HFFc6 (cell line): ENCODE results near the gene ISM1. TPM values are rescaled to one million over a fixed set of nuclear protein-coding genes. Genes with fewer than 3 reads are reported as not detected.

Source experiments
- DNase-seq: peaks from one replicate; pipeline ENCODE4 v3.0.0-alpha.2; 2018
- H3K27ac Mint-ChIP-seq: 2 replicates; pipeline ENCODE4 v1.8.0; 2020; ENCODE audit warnings: mild to moderate bottlenecking, mixed read lengths
- H3K27me3 Mint-ChIP-seq: 2 replicates; pipeline ENCODE4 v1.8.0; 2021; ENCODE audit warnings: mild to moderate bottlenecking, moderate library complexity, mixed read lengths; ENCODE audit not compliant: insufficient read depth
- H3K36me3 Mint-ChIP-seq: 2 replicates; pipeline ENCODE4 v1.8.0; 2021; ENCODE audit warnings: low read depth, mixed read lengths
- H3K4me1 Mint-ChIP-seq: 2 replicates; pipeline ENCODE4 v1.8.0; 2020; ENCODE audit warnings: low read depth, mixed read lengths
- H3K4me3 Mint-ChIP-seq: 2 replicates; pipeline ENCODE4 v1.8.0; 2020; ENCODE audit warnings: mild to moderate bottlenecking, moderate library complexity, mixed read lengths
- H3K9me3 Mint-ChIP-seq: 2 replicates; pipeline ENCODE4 v1.8.0; 2020; ENCODE audit warnings: mild to moderate bottlenecking, mixed read lengths
- total RNA-seq, 6 experiments: library from RNA; stranded (reverse); fragmentation: NEBNext Ultra II Directional; extraction: Animal tissue kit (Norgen Biotek cat#: 25700); gene quantifications; 2 replicates in 1 of 6; 3 replicates in 5 of 6; pipeline ENCODE4 v1.2.3, GENCODE V29; 2021
- TF ChIP-seq, protein P1 (sequence below): fragments of 200-600 bp; sonication (generic); IDR thresholded peaks from 2 replicates; pipeline ENCODE4 v1.5.0; 2021; ENCODE audit warnings: antibody characterized with exemption, mild to moderate bottlenecking

The ISM1 gene
- total RNA-seq, 6 experiments from 2014 or later, result 0.07 TPM; not detected in 5

DNA sequence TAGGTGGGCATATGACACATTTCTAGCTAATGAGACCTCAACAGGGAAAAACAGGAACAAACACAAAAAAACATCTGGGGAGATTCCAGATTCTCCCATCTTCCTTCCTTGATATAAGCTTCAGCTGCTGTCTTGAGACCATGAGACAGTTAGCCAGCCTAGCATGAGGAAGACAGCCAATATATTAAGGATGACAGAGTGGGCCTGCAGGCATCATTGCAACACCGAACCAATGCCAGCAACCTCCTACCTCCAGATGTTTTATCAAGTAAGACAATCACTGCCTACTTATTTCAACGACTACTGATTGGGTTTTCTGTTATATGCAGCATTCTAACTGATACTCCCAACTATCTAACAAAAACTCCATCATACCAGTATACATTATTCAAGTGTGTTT is 119.0 kb downstream of the ISM1 start:
- TF ChIP-seq, protein P1, sequence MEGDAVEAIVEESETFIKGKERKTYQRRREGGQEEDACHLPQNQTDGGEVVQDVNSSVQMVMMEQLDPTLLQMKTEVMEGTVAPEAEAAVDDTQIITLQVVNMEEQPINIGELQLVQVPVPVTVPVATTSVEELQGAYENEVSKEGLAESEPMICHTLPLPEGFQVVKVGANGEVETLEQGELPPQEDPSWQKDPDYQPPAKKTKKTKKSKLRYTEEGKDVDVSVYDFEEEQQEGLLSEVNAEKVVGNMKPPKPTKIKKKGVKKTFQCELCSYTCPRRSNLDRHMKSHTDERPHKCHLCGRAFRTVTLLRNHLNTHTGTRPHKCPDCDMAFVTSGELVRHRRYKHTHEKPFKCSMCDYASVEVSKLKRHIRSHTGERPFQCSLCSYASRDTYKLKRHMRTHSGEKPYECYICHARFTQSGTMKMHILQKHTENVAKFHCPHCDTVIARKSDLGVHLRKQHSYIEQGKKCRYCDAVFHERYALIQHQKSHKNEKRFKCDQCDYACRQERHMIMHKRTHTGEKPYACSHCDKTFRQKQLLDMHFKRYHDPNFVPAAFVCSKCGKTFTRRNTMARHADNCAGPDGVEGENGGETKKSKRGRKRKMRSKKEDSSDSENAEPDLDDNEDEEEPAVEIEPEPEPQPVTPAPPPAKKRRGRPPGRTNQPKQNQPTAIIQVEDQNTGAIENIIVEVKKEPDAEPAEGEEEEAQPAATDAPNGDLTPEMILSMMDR, result no peak
- Mint-ChIP-seq H3K27ac (no peak overlapping the region), H3K27me3 (0 out of 2 replicates have a peak, but pooled peaks cover 1% of the 10 kb centered on the region), H3K36me3 (no peaks in the 10 kb centered on the region), H3K4me3 (no peak overlapping the region), H3K4me1 (peaks cover 15% of the 10 kb centered on the region; the same call in 1 of the 2 replicates), H3K9me3 (peaks cover 13% of the 10 kb centered on the region)
- no peak for DNase-seq

DNA sequence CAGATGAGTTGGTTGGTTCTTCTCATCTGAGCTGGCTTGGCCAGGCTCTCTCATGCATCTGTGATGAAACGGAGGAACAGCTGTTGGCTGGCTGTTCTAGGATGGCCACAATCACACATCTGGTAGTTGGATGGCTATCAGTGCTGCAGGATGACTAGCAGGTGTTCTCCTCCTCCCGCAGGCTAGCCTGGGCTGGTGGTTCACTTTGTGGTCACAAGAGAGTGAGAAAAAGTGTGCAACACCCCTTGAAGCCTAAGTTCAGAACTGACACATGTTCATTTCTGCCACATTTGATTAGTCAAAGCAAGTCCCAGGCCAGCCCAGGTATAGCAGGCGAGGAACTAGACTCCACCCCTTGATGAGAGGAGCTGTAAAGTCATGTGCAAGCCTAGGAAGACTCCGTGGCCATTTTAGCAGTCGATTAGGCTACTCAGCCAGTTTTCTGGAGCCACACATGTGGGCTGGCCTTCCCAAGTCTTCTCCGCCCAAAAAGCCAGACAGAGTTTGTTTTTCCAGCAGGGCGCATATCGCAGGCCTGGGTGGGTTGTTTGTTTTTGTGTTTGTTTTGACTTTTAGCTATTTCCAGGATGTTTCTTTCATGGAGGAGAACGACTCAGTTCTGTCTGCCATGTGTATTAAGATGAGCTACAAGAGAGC is 120.8 kb downstream of the ISM1 start:
- peak overlapping the region; percentile 65; the same call in 1 of the 2 replicates for H3K27ac Mint-ChIP-seq
- TF ChIP-seq, protein P1, result no peak
- no peak overlapping the region for H3K4me3 Mint-ChIP-seq
- H3K27me3 Mint-ChIP-seq, result 0 out of 2 replicates have a peak, but pooled peaks cover 1% of the 10 kb centered on the region
- no peak for DNase-seq
- peaks cover 6% of the 10 kb centered on the region; the same call in 1 of the 2 replicates for H3K4me1 Mint-ChIP-seq
- H3K9me3 Mint-ChIP-seq, result peaks cover 6% of the 10 kb centered on the region; the same call in 1 of the 2 replicates
- H3K36me3 Mint-ChIP-seq, result no peaks in the 10 kb centered on the region

DNA sequence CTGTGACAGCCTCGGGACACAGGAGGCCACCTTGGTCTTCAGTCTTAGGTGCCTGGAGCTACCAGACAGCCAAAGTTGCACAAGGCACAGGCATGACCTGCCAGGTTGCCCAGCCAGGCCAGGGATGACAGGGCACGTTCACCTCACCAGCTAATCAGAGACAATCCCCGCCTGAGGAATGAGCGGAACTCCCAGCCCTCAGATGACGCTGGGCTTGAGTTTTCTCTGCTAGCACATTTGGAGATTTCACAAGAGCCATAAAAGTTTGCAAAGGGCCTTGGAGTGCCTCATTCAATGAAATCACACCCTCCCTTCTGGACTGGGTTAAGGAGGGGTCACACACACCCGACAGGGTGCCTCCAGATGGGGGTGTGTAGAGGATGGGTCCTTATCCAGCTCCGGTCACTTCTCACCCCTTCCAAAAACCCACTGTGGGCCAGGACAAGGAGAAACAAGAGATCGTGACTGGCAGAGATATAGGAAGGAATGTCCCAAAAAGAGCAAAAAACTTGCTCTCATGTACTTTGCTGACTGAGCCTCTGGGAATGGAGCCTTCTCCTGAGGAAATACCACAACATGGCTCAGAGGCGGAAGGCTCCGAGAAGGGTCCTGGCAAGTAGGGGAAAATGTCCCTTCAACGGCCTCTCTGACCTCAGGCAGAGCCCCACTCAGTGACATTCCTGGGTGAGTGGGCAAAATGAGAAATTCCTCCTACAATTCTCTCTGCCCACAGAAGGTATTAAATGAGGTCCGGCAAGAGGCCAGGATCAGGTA is 121.6 kb downstream of the ISM1 start:
- peak overlapping the region; percentile 65; the same call in 1 of the 2 replicates for H3K27ac Mint-ChIP-seq
- H3K27me3 Mint-ChIP-seq, result 0 out of 2 replicates have a peak, but pooled peaks cover 1% of the 10 kb centered on the region
- no peaks in the 10 kb centered on the region for H3K36me3 Mint-ChIP-seq
- TF ChIP-seq, protein P1, result no peak
- H3K4me1 Mint-ChIP-seq, result peaks cover 6% of the 10 kb centered on the region; the same call in 1 of the 2 replicates
- DNase-seq, result peak; percentile 22
- H3K4me3 Mint-ChIP-seq, result no peak overlapping the region
- H3K9me3 Mint-ChIP-seq, result peaks cover 6% of the 10 kb centered on the region; the same call in 1 of the 2 replicates

DNA sequence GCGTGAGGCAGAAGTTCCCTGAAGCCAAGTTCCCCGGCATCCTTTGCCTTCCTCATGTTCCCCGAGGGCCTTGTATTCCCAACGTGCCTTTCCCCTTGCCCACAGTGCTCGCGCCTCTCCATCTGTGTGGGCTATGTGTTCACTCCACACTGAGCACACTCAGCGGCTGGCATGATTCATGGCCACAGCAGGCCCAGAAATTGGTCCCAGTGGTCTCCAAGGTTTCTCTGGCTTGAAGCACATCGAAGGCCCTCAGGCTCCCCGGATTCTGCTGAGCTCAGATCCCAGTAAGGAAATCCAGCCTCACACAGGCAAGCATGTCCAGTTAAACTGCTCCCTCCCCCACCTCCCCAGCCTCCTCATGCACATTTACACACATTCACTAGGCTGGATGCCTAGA is 123.6 kb downstream of the ISM1 start:
- TF ChIP-seq, protein P1, result no peak
- no peak for DNase-seq
- H3K27ac Mint-ChIP-seq, result no peak overlapping the region
- H3K9me3 Mint-ChIP-seq, result peaks cover 6% of the 10 kb centered on the region; the same call in 1 of the 2 replicates
- no peaks in the 10 kb centered on the region for H3K36me3 Mint-ChIP-seq
- no peak overlapping the region for H3K4me3 Mint-ChIP-seq
- H3K27me3 Mint-ChIP-seq, result 0 out of 2 replicates have a peak, but pooled peaks cover 1% of the 10 kb centered on the region
- peaks cover 12% of the 10 kb centered on the region for H3K4me1 Mint-ChIP-seq

GRCh38 chr20:13348311-13349234 is 127.5 kb downstream of the ISM1 start:
- H3K4me3 Mint-ChIP-seq, result peak overlapping the region; percentile 15; the same call in 1 of the 2 replicates
- H3K9me3 Mint-ChIP-seq, result peaks cover 6% of the 10 kb centered on the region; the same call in 1 of the 2 replicates
- TF ChIP-seq, protein P1, result no peak
- peaks cover 6% of the 10 kb centered on the region for H3K4me1 Mint-ChIP-seq
- no peaks in the 10 kb centered on the region for H3K27me3 Mint-ChIP-seq
- H3K36me3 Mint-ChIP-seq, result no peaks in the 10 kb centered on the region
- no peak overlapping the region for H3K27ac Mint-ChIP-seq
- no peak for DNase-seq
